Gastroesophageal sphincter (tissue), 4 donors: ENCODE measurements around the gene SNPH. TPM values are rescaled to one million over a fixed set of nuclear protein-coding genes. Genes with fewer than 3 reads are reported as not detected.

Experiments used
- ATAC-seq: fragments of 150-250 bp; one replicate; pipeline ENCODE4 v1.9.1; 2016; ENCODE audit warnings: mild to moderate bottlenecking, moderate library complexity
- H3K27ac ChIP-seq, 4 donors: fragments of 200-600 bp; sonication (generic) in 3 of 4; 1 replicate in 3 of 4; 2 replicates in 1 of 4; pipeline ENCODE4 v1.5.1; 2016 to 2019
- H3K27me3 ChIP-seq: fragments of 200-600 bp; sonication (generic); one replicate; pipeline ENCODE4 v1.5.1; 2019
- H3K36me3 ChIP-seq, 2 donors: fragments of 200-600 bp; sonication (generic); one replicate each; pipeline ENCODE4 v1.5.1; 2019; ENCODE audit warnings: control low read depth in 1 of 2
- H3K4me1 ChIP-seq, 3 donors: fragments of 200-600 bp; sonication (generic); 1 replicate in 2 of 3; 2 replicates in 1 of 3; pipeline ENCODE4 v1.5.1; 2016 to 2019; ENCODE audit warnings: control low read depth in 2 of 3
- H3K4me3 ChIP-seq, 2 donors: fragments of 200-600 bp; sonication (generic); one replicate each; pipeline ENCODE4 v1.5.1; 2019; ENCODE audit warnings: mild to moderate bottlenecking in 1 of 2, moderate library complexity in 1 of 2
- H3K9me3 ChIP-seq, 3 donors: fragments of 200-600 bp; sonication (generic); one replicate each; pipeline ENCODE4 v1.5.1; 2017 to 2019; ENCODE audit warnings: control low read depth in 2 of 3
- CTCF ChIP-seq, 4 experiments: fragments of 200-600 bp in 2 of 4; fragments of 450-650 bp in 2 of 4; sonication (generic) in 1 of 4; IDR thresholded peaks; one replicate each; pipeline ENCODE4 v1.5.1; 2017 to 2019; ENCODE audit warnings: antibody characterized with exemption in 4 of 4, mild to moderate bottlenecking in 2 of 4, moderate library complexity in 2 of 4
- EP300 ChIP-seq: sonication (generic); formaldehyde crosslinking; IDR thresholded peaks from one replicate; pipeline ENCODE4 v1.6.1; 2017; ENCODE audit warnings: antibody characterized with exemption, mild to moderate bottlenecking
- POLR2A ChIP-seq, 2 donors: fragments of 450-650 bp; IDR thresholded peaks; one replicate each; pipeline ENCODE4 v1.6.1; 2017; ENCODE audit warnings: antibody characterized with exemption in 2 of 2, mild to moderate bottlenecking in 2 of 2, moderate library complexity in 1 of 2
- POLR2AphosphoS5 ChIP-seq: sonication (generic); formaldehyde crosslinking; IDR thresholded peaks from one replicate; pipeline ENCODE4 v1.6.1; 2017; ENCODE audit warnings: antibody characterized with exemption
- WGBS, 2 donors: methylation state at CpG; one replicate each; pipeline ENCODE4 v1.1.5; 2018; ENCODE audit warnings: low coverage in 1 of 2; 5-methylcytosine and 5-hydroxymethylcytosine counted together
- total RNA-seq, 4 donors: library from RNA; depleted of rRNA; stranded (reverse); fragments of >200 nt; gene quantifications; one replicate each; pipeline ENCODE4 v1.1.0, GENCODE V29; 2016

Gene SNPH
- total RNA-seq, 4 donors from 2014 or later = 9.8 to 31.6 (median 12.5) TPM

- ATAC-seq = no peak
- Histone ChIP-seq H3K9me3 (no peaks in the 10 kb centered on the region), H3K4me3 (no peak overlapping the region), H3K27me3 (no peaks in the 10 kb centered on the region), H3K27ac (no peak overlapping the region), H3K36me3 (peaks cover 0 to 9% of the 10 kb centered on the region in 2 donors), H3K4me1 (peaks cover 0 to 7% (median 0%) of the 10 kb centered on the region in 3 donors)
- 84 to 85% methylated on average over 2 to 5 of the region's 6 CpGs for WGBS, 2 donors
- TF ChIP-seq CTCF (IDR thresholded peaks at IDR 0.05) (no peak), POLR2A (IDR thresholded peaks at IDR 0.05) (no peak), EP300 (no peak), POLR2AphosphoS5 (no peak)
Measured at GRCh38 chr20:1272368-1273100, 6.4 kb downstream of the SNPH start.

- WGBS, 2 donors = 57 to 69% methylated on average over 1 to 2 of the region's 2 CpGs
- H3K4me1 ChIP-seq = no peaks in the 10 kb centered on the region
Measured at GRCh38 chr20:1273366-1273765, 7.3 kb downstream of the SNPH start.

GRCh38 chr20:1274485-1275311, 8.6 kb downstream of the SNPH start:
- ATAC-seq = no peak
- WGBS, 2 donors = 75 to 91% methylated on average over 4 to 5 of the region's 14 CpGs

More at GRCh38 chr20:1273366-1273765, 7.3 kb downstream of the SNPH start:
- Histone ChIP-seq H3K9me3 (no peaks in the 10 kb centered on the region), H3K27ac (no peak overlapping the region), H3K36me3 (peaks cover 0 to 9% of the 10 kb centered on the region in 2 donors), H3K4me3 (no peak overlapping the region), H3K27me3 (no peaks in the 10 kb centered on the region)
- no peak for ATAC-seq
- TF ChIP-seq POLR2AphosphoS5 = no peak
- no peak for TF ChIP-seq EP300
- TF ChIP-seq POLR2A (IDR thresholded peaks at IDR 0.05) = no peak
- no peak for TF ChIP-seq CTCF (IDR thresholded peaks at IDR 0.05)

GRCh38 chr20:1275919-1276318, 9.8 kb downstream of the SNPH start:
- no peaks in the 10 kb centered on the region for H3K4me1 ChIP-seq
- H3K27ac ChIP-seq = no peak overlapping the region
- H3K27me3 ChIP-seq = no peaks in the 10 kb centered on the region
- peaks cover 0 to 16% of the 10 kb centered on the region in 2 donors for H3K36me3 ChIP-seq
- H3K4me3 ChIP-seq = no peak overlapping the region
- TF ChIP-seq POLR2AphosphoS5 = no peak
- TF ChIP-seq CTCF (IDR thresholded peaks at IDR 0.05) = no peak
- TF ChIP-seq EP300 = no peak
- TF ChIP-seq POLR2A (IDR thresholded peaks at IDR 0.05) = no peak
- no peak for ATAC-seq
- whole genome bisulfite sequencing, 2 donors = no CpG with 5 or more reads among the region's 2 CpGs
- H3K9me3 ChIP-seq = no peaks in the 10 kb centered on the region

More at GRCh38 chr20:1274485-1275311, 8.6 kb downstream of the SNPH start:
- Histone ChIP-seq H3K36me3 (peaks cover 0 to 11% of the 10 kb centered on the region in 2 donors), H3K27ac (no peak overlapping the region), H3K4me3 (no peak overlapping the region), H3K27me3 (no peaks in the 10 kb centered on the region), H3K9me3 (no peaks in the 10 kb centered on the region), H3K4me1 (no peaks in the 10 kb centered on the region)
- TF ChIP-seq CTCF (IDR thresholded peaks at IDR 0.05) = no peak
- no peak for TF ChIP-seq POLR2AphosphoS5
- no peak for TF ChIP-seq POLR2A (IDR thresholded peaks at IDR 0.05)
- no peak for TF ChIP-seq EP300
